ENCODE results near the gene ZBTB42.

Gene ZBTB42

DNA sequence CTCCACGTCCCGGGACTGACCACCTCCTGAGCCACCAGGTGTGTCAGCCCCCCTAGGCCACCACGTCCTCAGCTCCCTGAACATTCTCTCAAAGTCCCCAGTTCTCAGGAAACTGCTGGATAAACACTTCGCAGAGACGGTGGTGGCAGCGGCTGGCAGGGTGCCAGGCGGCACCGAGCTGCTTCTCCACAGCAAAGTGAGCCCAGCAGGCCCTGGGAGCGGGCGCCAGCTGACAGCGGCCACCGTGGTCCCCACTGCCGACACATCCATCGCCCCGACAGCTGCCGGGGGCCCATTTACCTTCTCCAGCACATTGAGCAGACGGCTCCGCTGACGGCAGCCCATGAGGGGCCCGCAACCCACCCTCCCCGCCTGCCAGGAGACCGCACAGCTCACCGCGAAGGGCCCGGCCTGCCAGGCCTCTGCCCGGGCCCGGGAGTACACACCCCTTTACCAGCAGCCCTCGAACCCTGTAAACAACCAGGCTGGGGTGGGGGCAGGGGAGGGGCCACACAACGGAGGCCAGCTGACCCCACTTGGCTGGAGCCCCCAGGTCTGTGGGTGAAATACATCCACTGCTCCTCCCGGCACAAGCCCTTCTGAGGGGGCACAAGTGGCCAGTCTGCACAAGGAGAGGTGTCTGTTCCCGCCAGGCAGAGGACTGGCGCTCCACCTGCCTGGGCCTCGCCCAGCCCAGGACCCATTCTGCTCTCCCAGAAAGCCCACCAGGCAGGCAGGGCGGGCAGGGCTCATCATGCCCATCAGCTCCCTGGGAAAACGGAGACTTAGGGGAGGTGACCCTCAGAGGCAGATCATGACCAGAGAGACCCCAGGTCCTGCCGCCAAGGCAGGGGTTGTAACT, 15.8 kb upstream of the ZBTB42 start:
- TF ChIP-seq, protein P1, sequence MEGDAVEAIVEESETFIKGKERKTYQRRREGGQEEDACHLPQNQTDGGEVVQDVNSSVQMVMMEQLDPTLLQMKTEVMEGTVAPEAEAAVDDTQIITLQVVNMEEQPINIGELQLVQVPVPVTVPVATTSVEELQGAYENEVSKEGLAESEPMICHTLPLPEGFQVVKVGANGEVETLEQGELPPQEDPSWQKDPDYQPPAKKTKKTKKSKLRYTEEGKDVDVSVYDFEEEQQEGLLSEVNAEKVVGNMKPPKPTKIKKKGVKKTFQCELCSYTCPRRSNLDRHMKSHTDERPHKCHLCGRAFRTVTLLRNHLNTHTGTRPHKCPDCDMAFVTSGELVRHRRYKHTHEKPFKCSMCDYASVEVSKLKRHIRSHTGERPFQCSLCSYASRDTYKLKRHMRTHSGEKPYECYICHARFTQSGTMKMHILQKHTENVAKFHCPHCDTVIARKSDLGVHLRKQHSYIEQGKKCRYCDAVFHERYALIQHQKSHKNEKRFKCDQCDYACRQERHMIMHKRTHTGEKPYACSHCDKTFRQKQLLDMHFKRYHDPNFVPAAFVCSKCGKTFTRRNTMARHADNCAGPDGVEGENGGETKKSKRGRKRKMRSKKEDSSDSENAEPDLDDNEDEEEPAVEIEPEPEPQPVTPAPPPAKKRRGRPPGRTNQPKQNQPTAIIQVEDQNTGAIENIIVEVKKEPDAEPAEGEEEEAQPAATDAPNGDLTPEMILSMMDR (IDR thresholded peaks at IDR 0.05; ENCODE audit: borderline replicate concordance, insufficient read depth, low read depth, low read length) = no peak

DNA sequence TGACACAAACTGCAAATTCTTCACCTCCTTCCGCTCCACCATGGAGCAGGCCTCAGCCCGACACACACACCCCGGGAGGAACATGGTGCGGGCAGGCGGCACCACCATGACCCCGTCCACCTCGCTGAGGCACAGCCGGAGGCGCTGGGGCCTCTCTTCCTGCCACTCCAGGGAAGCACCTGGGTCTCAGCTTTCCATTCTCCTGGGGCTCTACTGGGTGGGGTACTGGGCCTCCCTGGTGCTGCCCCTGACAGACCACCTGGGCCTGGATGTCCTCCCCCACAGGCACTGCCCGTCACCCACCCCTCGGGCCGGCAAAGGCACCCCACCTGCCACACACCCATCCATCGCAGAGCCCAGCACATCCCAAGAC, 15.2 kb upstream of the ZBTB42 start:
- no peak overlapping the region for H3K4me3 ChIP-seq (ENCODE audit: low read depth, low read length)
- TF ChIP-seq, protein P1 (IDR thresholded peaks at IDR 0.05; ENCODE audit: borderline replicate concordance, insufficient read depth, low read depth, low read length) = no peak

More for the DNA sequence above, 15.8 kb upstream of the ZBTB42 start:
- no peak overlapping the region for H3K4me3 ChIP-seq (ENCODE audit: low read depth, low read length)

DNA sequence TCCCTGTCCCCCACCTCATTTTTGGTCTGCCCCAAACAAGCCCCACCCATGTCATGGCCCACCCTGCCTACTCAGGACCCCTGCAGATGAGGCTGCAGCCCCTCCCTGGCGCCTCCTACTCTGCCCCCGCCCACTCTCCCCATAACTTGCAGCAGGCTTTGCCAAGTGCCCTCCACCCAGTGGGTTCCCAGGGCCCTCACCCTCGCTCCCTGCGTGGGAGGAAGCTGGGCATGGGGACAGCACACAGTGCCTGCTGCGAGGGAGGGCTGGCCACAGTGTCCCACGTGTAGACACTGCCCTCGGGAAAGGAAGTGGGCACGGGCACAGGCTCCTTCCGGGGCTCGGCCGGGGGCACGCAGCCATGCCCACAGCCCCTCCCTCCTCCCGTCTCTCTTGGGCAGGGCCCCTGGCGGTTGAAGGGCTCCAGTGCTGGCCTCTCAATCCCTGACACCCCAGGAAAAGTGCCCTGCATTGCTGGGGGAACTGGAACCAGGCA, 14.8 kb upstream of the ZBTB42 start:
- no peak overlapping the region for H3K4me3 ChIP-seq (ENCODE audit: low read depth, low read length)
- TF ChIP-seq, protein P1 (IDR thresholded peaks at IDR 0.05; ENCODE audit: borderline replicate concordance, insufficient read depth, low read depth, low read length) = no peak

DNA sequence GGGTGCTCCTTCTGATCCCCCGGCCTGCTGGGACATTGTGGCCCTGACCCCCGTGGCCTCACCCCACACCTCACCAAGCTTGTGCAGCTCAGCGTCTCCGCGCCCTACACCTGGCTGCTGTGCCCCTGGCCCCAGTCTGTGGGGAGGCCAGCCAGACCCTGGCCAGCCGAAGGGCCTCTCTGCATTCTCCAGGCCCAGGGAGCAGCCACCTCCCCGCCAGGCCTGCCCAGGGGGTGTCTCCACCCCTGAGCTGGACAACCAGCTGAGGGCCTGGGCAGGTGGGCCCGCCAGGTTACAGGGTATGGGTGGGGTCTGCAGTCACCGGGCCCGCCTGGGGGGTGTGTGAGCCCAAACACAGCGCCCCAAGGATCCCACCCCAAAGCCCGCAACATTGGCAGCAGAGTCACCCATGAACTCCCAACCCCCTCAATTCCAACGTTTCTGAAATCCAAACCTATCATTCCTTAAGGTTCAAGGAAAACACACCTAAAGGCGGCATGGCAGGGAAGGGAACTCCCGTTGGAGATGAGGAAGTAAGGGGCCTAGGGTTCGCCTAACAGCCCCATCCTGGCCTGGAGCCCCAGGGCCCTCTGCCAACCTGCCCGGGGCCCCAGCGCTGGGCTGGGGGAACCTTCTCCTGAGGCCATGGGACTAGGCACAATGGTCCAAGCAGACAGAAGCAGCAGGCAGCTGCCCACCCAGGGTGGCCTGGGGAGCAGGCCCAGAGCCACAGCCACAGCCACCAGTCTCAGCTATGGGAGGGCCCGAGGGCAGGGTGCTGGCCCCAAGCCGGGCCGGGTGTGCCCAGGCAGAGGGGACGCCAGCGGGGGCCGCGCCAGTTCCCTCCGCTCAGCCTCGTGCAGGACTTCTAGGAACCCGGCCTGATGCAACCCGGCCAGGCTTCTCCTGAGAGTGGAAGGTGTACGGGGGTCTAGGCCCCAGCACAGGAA, 13.9 kb upstream of the ZBTB42 start:
- TF ChIP-seq, protein P1 (IDR thresholded peaks at IDR 0.05; ENCODE audit: borderline replicate concordance, insufficient read depth, low read depth, low read length) = no peak
- H3K4me3 ChIP-seq (ENCODE audit: low read depth, low read length) = no peak overlapping the region

DNA sequence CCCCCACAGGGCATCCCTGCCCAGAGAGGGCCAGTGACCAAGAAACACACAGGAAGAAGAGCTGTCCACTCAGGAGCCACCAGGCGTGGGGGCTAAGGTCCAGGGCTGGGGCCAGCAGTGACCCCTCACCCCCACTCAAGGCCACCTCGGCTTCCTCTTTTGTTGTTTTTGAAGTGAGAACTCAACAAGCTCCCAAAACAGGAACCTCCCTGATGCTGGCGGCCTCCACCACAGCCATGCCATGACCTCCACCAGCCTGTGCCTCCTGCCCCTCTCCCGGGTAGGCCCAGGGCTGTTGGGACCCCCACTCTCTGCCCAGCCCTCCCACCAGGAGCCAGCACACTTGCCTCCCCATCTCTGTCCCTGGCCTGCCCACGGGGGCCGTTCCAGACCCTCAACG, 13.2 kb upstream of the ZBTB42 start:
- no peak overlapping the region for H3K4me3 ChIP-seq (ENCODE audit: low read depth, low read length)
- TF ChIP-seq, protein P1 (IDR thresholded peaks at IDR 0.05; ENCODE audit: borderline replicate concordance, insufficient read depth, low read depth, low read length) = no peak

DNA sequence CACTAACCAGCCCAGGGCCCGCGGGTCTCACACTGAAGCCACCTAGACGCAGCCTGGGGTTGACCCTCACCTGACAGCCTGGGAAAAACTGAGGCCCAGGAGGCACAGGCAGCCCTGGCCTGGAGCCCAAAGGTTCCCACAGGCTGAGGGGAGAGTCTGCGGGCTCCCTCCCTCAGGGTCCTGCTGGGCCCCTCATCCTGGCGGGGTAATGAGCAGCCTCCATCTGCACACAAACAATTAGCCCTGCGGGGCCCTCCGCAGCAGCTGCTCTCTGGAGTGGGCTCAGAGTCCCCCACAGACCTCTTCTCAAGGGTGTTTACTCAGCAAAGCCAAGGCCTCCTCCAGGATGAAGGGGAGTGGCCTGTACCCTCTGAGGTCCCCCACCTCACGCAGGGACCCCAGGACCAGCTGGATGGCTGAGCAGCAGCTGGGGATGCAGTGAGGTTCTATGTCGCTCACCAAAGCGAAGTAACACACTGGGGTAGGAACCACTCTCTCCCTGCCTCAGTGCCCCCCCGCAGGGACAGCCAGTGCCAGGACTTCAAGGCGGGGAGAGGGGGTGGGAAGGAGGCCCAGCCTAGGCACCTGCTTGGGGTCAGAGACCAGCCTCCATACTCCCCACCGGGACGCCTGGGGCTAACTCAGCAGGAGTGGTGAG, 12.6 kb upstream of the ZBTB42 start:
- TF ChIP-seq, protein P1 (IDR thresholded peaks at IDR 0.05; ENCODE audit: borderline replicate concordance, insufficient read depth, low read depth, low read length) = no peak
- H3K4me3 ChIP-seq (ENCODE audit: low read depth, low read length) = no peak overlapping the region
